Smooth muscle cell (in vitro differentiated cells): ENCODE data around the gene CCDC69. TPM values are rescaled to one million over a fixed set of nuclear protein-coding genes. Genes with fewer than 3 reads are reported as not detected.

ENCODE experiments used
- DNase-seq: peaks from one replicate; lab custom pipeline; 2025; ENCODE audit not compliant: unreplicated experiment; lab: John Stamatoyannopoulos, UW
- H2AFZ ChIP-seq: fragments of 200-600 bp; sonication (generic); 2 replicates; pipeline ENCODE4 v1.6.0; 2016; ENCODE audit warnings: antibody characterized with exemption, low read depth, mild to moderate bottlenecking
- H3F3A ChIP-seq: fragments of 200-600 bp; sonication (generic); 2 replicates; pipeline ENCODE4 v1.6.0; 2017; ENCODE audit warnings: antibody characterized with exemption, low read depth
- H3K27ac ChIP-seq: fragments of 200-600 bp; sonication (generic); 2 replicates; pipeline ENCODE4 v1.5.1; 2016; ENCODE audit warnings: low read depth, mild to moderate bottlenecking
- H3K27me3 ChIP-seq: fragments of 200-600 bp; sonication (generic); 2 replicates; pipeline ENCODE4 v1.6.1; 2016; ENCODE audit warnings: low read depth, mild to moderate bottlenecking
- H3K36me3 ChIP-seq: fragments of 200-600 bp; sonication (generic); 2 replicates; pipeline ENCODE4 v1.5.1; 2016; ENCODE audit warnings: low read depth
- H3K4me1 ChIP-seq: fragments of 200-600 bp; sonication (generic); 2 replicates; pipeline ENCODE4 v1.5.1; 2016; ENCODE audit warnings: low read depth
- H3K4me2 ChIP-seq: fragments of 200-600 bp; sonication (generic); 2 replicates; pipeline ENCODE4 v1.6.0; 2016; ENCODE audit warnings: mild to moderate bottlenecking
- H3K4me3 ChIP-seq: fragments of 200-600 bp; sonication (generic); 2 replicates; pipeline ENCODE4 v1.5.1; 2016; ENCODE audit warnings: mild to moderate bottlenecking
- H3K79me2 ChIP-seq: fragments of 200-600 bp; sonication (generic); 2 replicates; pipeline ENCODE4 v1.6.0; 2016; ENCODE audit warnings: low read depth, mild to moderate bottlenecking
- H3K9ac ChIP-seq: fragments of 200-600 bp; sonication (generic); 2 replicates; pipeline ENCODE4 v1.6.0; 2016; ENCODE audit warnings: low read depth
- H3K9me3 ChIP-seq: fragments of 200-600 bp; sonication (generic); replicated peaks from 2 replicates; pipeline ENCODE4 v1.5.1; 2016; ENCODE audit warnings: low read depth
- H4K20me1 ChIP-seq: fragments of 200-600 bp; sonication (generic); 2 replicates; pipeline ENCODE4 v1.6.0; 2016; ENCODE audit warnings: low read depth
- WGBS: methylation state at CpG from one replicate; pipeline ENCODE4 v1.1.7; 2016; ENCODE audit warnings: low lambda C conversion rate; 5-methylcytosine and 5-hydroxymethylcytosine counted together
- polyA plus RNA-seq: library from polyadenylated mRNA; unstranded; fragments of >200 nt; fragmentation: Nextera tagmentation; extraction: Ambion mirVana; gene quantifications from 2 replicates; pipeline ENCODE4 v1.2.1, GENCODE V29; 2016
- total RNA-seq: library from RNA; depleted of rRNA; stranded (reverse); fragments of >200 nt; gene quantifications from 2 replicates; pipeline ENCODE4 v1.2.3, GENCODE V29; 2014
- TF ChIP-seq, protein P1 (sequence below): fragments of 200-600 bp; sonication (generic); IDR thresholded peaks from 2 replicates; pipeline ENCODE4 v1.5.1; 2017; ENCODE audit warnings: borderline replicate concordance, mild to moderate bottlenecking, antibody characterized with exemption; ENCODE audit not compliant: insufficient read depth, poor library complexity, severe bottlenecking

The CCDC69 gene
- total and polyA plus RNA-seq, 2 experiments from 2014 or later: 1.1 to 1.2 TPM

DNA sequence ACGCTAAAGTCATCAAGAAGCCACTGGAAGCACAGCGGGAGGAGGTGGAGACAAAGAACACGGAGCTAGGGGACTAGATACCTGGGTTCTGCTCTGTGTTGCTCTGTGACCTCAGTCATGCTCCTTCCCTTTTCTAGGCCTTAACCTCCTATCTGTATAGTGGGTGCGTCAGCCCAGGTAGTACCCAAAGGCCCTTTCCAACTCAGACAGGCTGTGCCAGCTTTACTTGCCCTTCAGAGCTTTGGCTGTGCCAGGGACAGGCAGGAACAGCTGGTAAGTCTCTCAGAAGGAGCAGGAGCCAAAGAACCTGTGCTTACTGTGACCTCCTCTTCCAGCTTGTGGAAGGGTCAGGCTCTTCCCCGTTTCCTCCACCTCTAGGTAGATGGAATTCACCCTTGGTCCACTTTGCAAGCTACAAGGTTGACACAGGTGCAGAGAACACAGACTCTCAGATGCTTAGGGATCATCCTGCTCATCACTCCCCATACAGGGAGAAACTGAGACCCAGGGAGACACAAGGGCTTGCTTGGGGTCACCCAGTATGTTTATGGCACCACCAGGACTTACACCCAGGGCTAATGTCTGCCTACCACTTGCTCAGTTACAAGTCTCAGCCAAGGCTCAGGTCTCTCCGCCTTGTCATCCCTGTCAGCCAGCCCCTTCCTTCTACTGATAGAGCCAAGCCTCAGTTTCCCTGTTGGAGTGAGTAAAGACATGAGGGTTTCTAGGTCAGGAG lies 1.7 kb downstream of the CCDC69 start:
- H3K36me3 ChIP-seq: no peaks in the 10 kb centered on the region
- DNase-seq: no peak
- H3K79me2 ChIP-seq: no peaks in the 10 kb centered on the region
- no peaks in the 10 kb centered on the region for H3K27me3 ChIP-seq
- H3K4me1 ChIP-seq: peaks cover 3% of the 10 kb centered on the region
- H3K4me2 ChIP-seq: no peak overlapping the region
- no peaks in the 10 kb centered on the region for H3K9me3 ChIP-seq
- no peaks in the 10 kb centered on the region for H4K20me1 ChIP-seq
- H3F3A ChIP-seq: no peaks in the 10 kb centered on the region
- TF ChIP-seq, protein P1, sequence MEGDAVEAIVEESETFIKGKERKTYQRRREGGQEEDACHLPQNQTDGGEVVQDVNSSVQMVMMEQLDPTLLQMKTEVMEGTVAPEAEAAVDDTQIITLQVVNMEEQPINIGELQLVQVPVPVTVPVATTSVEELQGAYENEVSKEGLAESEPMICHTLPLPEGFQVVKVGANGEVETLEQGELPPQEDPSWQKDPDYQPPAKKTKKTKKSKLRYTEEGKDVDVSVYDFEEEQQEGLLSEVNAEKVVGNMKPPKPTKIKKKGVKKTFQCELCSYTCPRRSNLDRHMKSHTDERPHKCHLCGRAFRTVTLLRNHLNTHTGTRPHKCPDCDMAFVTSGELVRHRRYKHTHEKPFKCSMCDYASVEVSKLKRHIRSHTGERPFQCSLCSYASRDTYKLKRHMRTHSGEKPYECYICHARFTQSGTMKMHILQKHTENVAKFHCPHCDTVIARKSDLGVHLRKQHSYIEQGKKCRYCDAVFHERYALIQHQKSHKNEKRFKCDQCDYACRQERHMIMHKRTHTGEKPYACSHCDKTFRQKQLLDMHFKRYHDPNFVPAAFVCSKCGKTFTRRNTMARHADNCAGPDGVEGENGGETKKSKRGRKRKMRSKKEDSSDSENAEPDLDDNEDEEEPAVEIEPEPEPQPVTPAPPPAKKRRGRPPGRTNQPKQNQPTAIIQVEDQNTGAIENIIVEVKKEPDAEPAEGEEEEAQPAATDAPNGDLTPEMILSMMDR: no peak
- H3K27ac ChIP-seq: no peak overlapping the region
- 83% methylated on average over 6 of the region's 6 CpGs for WGBS
- H3K9ac ChIP-seq: no peak overlapping the region
- H3K4me3 ChIP-seq: no peak overlapping the region
- no peak overlapping the region for H2AFZ ChIP-seq

DNA sequence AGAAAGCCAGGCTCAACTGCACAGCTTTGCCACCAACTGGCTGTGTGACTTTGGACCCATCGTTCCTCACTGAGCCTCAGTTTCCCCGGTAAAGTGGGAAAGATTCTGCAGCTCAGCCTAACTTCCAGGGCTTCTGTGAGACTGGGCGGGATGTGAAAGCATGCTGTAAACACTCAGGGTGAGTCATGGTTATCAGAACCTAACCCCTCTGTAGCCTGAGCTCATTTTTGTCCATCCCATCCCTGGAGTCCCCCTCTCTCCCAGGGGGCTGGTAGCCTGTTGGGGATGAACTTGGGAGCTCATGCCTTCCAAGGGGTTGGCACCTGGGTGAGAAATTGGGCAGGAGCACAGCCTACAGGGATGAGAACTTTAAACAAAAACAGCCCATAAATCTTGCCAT lies 2.3 kb downstream of the CCDC69 start:
- no peak for DNase-seq
- WGBS: 66% methylated on average over 3 of the region's 3 CpGs
- no peak overlapping the region for H2AFZ ChIP-seq

DNA sequence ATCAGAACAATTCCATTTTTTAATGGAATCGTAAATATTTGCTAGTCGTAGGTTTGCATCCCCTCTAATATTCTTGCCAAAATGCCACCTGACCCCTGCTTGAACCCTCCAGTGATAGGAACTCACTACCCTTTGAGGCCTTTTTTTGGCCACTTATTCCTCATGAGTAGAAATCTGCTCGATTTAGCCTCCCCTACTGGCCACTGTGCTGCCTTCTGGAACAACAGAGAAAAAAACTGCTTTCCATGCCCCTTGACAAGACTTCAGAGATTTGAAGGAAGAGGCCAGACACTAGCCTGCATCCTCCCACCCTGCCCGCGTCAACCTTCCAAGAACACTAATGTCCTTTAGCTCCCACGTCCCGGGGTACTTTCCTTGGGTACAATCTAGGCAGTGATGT lies 4.1 kb downstream of the CCDC69 start:
- Histone ChIP-seq H3K4me1 (peaks cover 3% of the 10 kb centered on the region), H3K9me3 (no peaks in the 10 kb centered on the region), H3K27me3 (no peaks in the 10 kb centered on the region), H3K4me3 (no peak overlapping the region), H3K9ac (no peak overlapping the region), H2AFZ (no peak overlapping the region), H3K79me2 (no peaks in the 10 kb centered on the region), H3K36me3 (no peaks in the 10 kb centered on the region), H4K20me1 (no peaks in the 10 kb centered on the region), H3F3A (no peaks in the 10 kb centered on the region), H3K27ac (no peak overlapping the region), H3K4me2 (no peak overlapping the region)
- TF ChIP-seq, protein P1: peak; percentile 6
- WGBS: 85% methylated on average over 7 of the region's 7 CpGs
- no peak for DNase-seq

More for the DNA sequence above, 2.3 kb downstream of the CCDC69 start:
- Histone ChIP-seq H3K4me1 (peaks cover 3% of the 10 kb centered on the region), H3K36me3 (no peaks in the 10 kb centered on the region), H3K27me3 (no peaks in the 10 kb centered on the region), H3K9ac (no peak overlapping the region), H3K4me2 (no peak overlapping the region), H3F3A (no peaks in the 10 kb centered on the region), H3K79me2 (no peaks in the 10 kb centered on the region), H3K4me3 (no peak overlapping the region), H4K20me1 (no peaks in the 10 kb centered on the region), H3K9me3 (no peaks in the 10 kb centered on the region), H3K27ac (no peak overlapping the region)
- TF ChIP-seq, protein P1: no peak

DNA sequence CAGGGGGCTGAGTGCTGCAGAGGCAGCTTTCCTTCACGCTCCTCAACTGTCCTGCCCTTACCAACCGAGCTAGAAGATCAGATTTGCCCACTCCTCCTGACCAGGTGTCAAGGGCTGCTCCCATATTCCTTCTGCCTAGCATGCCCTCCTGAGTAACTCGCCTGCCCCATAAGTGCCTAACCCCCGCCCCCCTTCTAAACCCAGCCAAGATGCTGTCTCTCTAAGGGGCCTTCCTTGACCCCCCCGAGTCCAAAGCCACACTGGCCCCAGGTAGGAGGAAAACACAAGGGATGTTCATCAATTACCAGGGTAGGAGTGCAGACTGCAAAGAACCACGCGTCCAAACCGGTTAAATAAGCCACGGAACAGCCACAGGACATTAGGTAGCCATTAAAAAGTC lies 4.8 kb downstream of the CCDC69 start:
- no peaks in the 10 kb centered on the region for H3K36me3 ChIP-seq
- H3K27me3 ChIP-seq: no peaks in the 10 kb centered on the region
- H3K9ac ChIP-seq: no peak overlapping the region
- H3K27ac ChIP-seq: no peak overlapping the region
- TF ChIP-seq, protein P1: no peak
- no peaks in the 10 kb centered on the region for H3K79me2 ChIP-seq
- no peak for DNase-seq
- no peak overlapping the region for H3K4me2 ChIP-seq
- H3F3A ChIP-seq: no peaks in the 10 kb centered on the region
- no peaks in the 10 kb centered on the region for H4K20me1 ChIP-seq
- H3K9me3 ChIP-seq: no peaks in the 10 kb centered on the region
- peaks cover 3% of the 10 kb centered on the region for H3K4me1 ChIP-seq
- no peak overlapping the region for H3K4me3 ChIP-seq
- 85% methylated on average over 9 of the region's 9 CpGs for WGBS
- no peak overlapping the region for H2AFZ ChIP-seq
